Ishikawa (cell line): ENCODE data around the gene VGF.

Experiments used
- CEBPB ChIP-seq: IDR thresholded peaks from 2 replicates; pipeline ENCODE4 v1.6.1; 2012
- CREB1 ChIP-seq: IDR thresholded peaks from 2 replicates; pipeline ENCODE4 v1.6.1; 2012; ENCODE audit warnings: low read depth
- EGR1 ChIP-seq: IDR thresholded peaks from 2 replicates; pipeline ENCODE4 v1.6.1; 2012
- EP300 ChIP-seq: IDR thresholded peaks from 2 replicates; pipeline ENCODE4 v1.6.1; 2012; ENCODE audit warnings: borderline replicate concordance
- FOXM1 ChIP-seq: IDR thresholded peaks from 2 replicates; pipeline ENCODE4 v1.6.1; 2012; ENCODE audit warnings: low read depth, borderline replicate concordance
- MAX ChIP-seq: IDR thresholded peaks from 2 replicates; pipeline ENCODE4 v1.6.1; 2012
- RAD21 ChIP-seq: IDR thresholded peaks from 2 replicates; pipeline ENCODE4 v1.6.1; 2012; ENCODE audit warnings: low read depth
- REST ChIP-seq: IDR thresholded peaks from 2 replicates; pipeline ENCODE4 v1.6.1; 2012; ENCODE audit warnings: low read depth, mild to moderate bottlenecking
- TAF1 ChIP-seq: IDR thresholded peaks from 2 replicates; pipeline ENCODE4 v1.6.1; 2012; ENCODE audit warnings: low read depth, mild to moderate bottlenecking
- TCF12 ChIP-seq: IDR thresholded peaks from 2 replicates; pipeline ENCODE4 v1.6.1; 2012; ENCODE audit warnings: low read depth
- TEAD4 ChIP-seq: IDR thresholded peaks from 2 replicates; pipeline ENCODE4 v1.6.1; 2012
- YY1 ChIP-seq: IDR thresholded peaks from 2 replicates; pipeline ENCODE4 v1.6.1; 2012; ENCODE audit warnings: low read depth
- ZBTB7A ChIP-seq: IDR thresholded peaks from 2 replicates; pipeline ENCODE4 v1.6.1; 2012; ENCODE audit warnings: low read depth

GRCh38 chr7:101175664-101176063, 10.3 kb upstream of the VGF start:
- TF ChIP-seq REST (no peak), EP300 (no peak), MAX (no peak), FOXM1 (no peak), EGR1 (no peak), YY1 (no peak), ZBTB7A (no peak), TAF1 (no peak), CREB1 (no peak), TCF12 (no peak), TEAD4 (no peak), RAD21 (no peak), CEBPB (no peak)
